Activated effector memory CD4-positive, alpha-beta T cell treated with Interleukin-2 at 50 U/mL for 16 hours (primary cell): ENCODE data around the gene ZNF419.
"Not testable (repeated sequence)": the region's sequence is repeated elsewhere in the genome, so short reads cannot be mapped to it uniquely, and the experiment has no call there.

Source experiments
- DNase-seq: peaks from one replicate; pipeline ENCODE4 v3.0.0-alpha.2; 2020

ZNF419 gene

DNA sequence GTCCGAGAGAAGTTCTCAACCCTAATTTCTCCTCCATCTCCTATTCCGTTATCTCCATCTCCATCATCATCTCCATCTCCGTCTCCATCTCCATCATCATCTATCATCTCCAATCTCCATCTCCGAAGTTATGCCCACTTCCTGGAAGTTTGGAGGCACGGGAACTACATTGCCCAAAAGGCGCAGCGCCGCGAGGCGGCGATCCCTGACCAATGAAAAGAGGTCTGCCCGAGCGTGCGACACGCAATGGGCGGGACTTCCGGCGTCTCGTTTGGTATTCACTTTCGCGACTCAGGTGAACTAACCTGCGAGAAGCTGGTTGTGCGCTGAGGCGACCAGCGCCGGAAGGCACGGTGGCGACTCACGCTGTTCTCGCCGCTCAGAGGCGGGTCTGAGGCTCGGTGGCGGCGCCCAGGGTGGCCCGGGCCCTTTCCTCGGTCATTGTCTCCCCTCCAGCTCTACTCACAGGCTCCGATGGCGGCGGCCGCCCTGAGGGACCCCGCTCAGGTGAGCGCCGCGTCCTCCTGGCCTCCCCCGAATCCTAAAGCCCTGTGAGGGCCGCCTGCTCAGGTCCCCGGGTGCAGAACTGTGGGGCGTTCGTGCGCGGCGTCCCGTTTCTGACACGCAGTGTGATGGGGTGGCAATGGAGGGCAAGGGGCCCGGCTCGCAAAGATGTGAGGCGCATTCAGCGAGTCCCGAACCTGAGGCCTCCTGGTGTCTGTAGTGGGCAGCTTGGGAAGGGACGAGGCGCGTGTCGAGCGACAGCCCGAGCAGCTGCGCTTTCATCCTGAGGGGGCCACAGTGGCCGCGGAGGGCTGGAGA, at the start of gene ZNF419:
Gene ZNF419, plus strand, starts transcription at position 274 of the 822 bp plus-strand sequence. Its CDS starts 201 bp downstream, at position 475.
- DNase-seq: peak; percentile 92

GRCh38 chr19:57437931-57438330, 49.6 kb upstream of the ZNF419 start:
- no peak for DNase-seq

DNA sequence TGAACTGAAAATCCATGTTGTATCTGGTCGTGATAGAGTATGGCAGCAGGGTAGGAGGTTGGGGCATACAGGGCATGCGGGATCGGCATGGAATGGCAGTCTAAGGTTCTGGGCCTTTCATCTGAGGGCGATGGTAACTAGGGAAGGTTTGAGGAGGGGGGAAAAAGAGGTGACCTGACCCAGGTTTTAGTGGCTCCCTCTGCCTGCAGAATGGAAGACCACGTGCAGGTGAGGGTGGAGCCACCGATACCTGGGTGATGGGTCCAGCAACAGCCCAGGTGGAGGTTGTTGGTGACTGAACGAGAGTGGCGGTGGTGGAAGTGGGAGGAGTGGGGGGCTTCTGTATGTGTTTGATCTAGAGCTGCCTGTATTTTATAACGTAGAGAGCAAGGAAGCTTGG, 48.6 kb upstream of the ZNF419 start:
- DNase-seq: no peak

DNA sequence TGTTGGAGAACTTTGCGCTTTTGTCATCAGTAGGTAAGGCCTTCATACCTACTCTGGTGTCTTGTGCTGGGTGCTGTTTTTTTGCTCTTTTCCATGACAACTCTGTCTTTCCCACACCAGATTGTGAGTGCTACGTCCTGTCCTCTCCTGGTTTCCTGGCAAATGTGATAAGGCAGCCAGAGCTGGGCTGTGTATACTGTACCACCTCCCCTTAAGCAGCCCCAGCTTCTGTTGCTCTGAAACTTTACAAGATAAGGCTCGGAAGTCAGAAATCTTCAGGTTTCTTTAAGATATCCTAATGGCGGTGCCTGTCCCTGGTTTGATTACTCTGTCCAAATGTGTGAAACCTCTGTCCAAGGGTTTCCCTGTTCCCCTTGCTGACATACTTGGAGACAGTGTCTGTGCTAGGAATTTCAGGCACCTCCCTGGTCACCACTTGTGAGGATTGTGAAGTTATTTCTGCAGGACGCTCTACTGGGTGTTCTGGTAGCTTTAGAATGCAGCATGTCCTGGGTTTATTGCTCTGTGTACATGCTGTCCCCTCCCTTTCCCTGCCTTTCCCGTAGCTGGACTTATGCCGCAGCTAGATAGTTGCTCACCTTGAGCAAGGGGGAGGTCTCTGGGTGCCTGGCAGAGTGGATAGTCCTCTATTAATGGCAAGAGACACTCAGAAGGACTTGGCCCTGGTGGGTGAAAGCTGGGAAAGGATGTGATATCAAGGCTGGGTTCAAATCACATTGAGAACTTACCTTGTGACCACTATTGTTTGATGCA, 45.4 kb upstream of the ZNF419 start:
- no peak for DNase-seq

DNA sequence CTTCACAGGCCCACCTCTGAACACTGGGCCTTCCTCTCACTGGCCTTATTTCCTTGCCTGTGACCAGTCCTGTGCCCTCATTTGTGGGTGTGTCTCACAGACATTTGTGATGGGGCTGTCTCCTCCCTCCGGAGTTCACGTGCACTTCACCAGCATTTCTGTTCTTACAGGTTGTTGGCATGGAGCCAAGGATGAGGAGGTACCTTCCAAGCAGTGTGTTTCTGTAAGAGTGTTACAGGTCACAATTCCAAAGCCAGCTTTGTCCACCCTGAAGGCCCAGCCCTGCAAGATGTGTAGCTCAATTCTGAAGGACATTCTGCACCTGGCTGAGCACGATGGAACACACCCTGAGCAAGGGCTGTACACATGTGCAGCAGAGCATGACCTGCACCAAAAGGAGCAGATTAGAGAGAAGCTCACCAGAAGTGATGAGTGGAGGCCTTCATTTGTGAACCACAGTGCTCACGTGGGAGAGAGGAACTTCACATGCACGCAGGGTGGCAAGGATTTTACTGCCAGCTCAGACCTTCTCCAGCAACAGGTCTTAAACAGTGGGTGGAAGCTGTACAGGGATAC, 44.3 kb upstream of the ZNF419 start:
- no peak for DNase-seq

- no peak for DNase-seq
Measured at GRCh38 chr19:57452307-57452706, 35.2 kb upstream of the ZNF419 start.

- no peak for DNase-seq
Measured at GRCh38 chr19:57465680-57466381, 21.7 kb upstream of the ZNF419 start.

- DNase-seq: no peak
Measured at GRCh38 chr19:57466489-57466888, 21.1 kb upstream of the ZNF419 start.

DNA sequence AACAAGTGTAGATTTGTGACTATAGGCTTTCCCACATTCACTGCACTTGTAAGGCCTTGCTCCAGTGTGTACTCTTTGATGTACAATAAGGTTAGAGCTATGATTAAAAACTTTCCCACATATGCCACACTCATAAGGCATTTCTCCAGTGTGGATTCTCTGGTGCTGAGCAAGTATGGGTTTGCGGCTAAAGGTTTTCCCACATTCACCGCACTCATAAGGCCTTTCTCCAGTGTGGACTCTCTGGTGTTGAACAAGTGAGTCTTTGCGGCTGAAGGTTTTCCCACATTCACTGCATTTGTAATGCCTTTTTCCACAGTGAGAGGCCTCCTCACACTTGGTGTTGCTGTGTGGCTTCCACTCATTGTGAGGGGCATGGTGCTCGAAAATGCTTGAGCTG, 13.9 kb upstream of the ZNF419 start:
- no peak for DNase-seq

DNA sequence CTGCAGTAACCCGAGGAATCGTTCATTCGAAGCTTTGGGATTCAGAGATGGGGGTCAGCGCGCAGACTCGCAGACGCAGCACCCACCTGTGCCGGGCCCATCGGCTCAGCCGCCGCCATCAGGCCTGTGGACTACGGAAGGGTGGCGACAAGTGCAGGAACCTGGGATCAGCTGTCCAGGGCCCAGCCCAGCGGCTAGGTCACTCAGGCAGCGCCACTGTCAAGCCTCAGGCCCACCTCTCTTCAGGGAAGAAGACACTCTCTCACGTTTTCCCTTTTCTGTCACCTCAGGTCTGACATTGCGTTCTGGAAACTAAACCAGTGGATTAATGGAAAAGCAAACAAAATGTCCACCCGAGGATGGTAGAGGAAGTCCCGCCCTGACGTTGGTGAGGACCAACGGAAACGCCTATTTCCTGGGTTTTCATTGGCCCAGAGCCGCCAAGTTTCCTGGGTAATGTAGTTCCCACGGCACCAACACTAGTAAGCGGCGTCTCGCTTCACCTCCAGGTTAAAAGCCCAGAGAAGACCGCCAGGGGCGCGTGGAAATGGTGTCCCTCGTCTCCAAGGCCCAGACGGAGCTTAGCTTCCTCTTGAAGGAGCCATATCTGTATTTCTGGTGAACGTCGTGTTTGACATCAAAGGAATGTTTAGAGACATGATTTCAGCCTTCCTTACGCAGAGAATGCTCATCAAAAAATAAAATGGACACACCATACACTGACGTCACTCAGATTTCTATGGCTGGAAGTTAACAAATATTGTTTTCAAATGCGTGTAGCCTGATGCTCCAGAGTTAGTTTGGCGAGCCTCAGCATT, 10.2 kb upstream of the ZNF419 start, which contains the start of gene ZNF772:
Gene ZNF772, minus strand, starts transcription at position 376 of the 818 bp plus-strand sequence. Its CDS starts 257 bp downstream, at position 119.
- peak; percentile 79 for DNase-seq

DNA sequence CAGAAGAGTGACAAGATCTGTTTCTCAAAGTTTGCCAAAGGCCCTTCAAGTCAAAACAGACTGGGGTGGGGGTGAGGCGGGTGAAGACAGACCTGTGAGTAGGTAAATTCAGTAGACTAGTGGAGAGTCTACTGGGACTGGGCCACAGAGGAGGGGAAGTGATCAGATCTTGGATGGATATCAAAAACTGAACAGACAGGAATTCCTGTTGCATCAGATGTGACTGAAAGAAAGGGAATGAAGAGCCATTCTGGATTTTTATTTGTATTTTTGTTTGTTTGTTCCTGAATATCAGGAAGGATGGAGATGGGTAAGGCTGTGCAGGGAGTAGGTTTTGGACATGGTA, 722 bp downstream of the ZNF419 start:
- not testable (repeated sequence) for DNase-seq

GRCh38 chr19:57499332-57499679, 11.8 kb downstream of the ZNF419 start:
- not testable (repeated sequence) for DNase-seq

DNA sequence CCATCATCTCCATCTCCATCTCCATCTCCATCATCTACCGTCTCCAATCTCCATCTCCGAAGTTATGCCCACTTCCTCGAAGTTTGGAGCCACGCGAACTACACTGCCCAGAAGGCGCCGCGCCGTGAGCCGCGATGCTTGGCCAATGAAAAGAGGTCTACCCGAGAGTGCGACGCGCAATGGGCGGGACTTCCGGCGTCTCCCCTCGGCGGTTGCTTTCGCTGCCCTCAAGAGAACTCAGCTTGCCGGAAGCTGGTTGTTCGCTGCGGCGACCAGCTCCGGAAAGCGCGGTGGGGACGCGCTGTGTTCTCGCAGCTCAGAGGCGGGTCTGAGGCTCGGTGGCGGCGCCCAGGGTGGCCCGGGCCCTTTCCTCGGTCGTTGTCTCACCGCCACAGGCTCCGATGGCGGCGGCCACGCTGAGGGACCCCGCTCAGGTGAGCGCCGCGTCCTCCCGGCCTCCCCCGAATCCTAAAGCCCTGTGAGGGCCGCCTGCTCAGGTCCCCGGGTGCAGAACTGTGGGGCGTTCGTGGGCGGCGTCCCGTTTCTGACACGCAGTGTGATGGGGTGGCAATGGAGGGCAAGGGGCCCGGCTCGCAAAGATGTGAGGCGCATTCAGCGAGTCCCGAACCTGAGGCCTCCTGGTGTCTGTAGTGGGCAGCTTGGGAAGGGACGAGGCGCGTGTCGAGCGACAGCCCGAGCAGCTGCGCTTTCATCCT, 12.3 kb downstream of the ZNF419 start, which contains the start of gene ZNF773:
Gene ZNF773, plus strand, starts transcription at position 259 of the 716 bp plus-strand sequence. Its CDS starts 143 bp downstream, at position 402.
- DNase-seq: peak; percentile 94

GRCh38 chr19:57500400-57500799, 12.8 kb downstream of the ZNF419 start:
- not testable (repeated sequence) for DNase-seq

DNA sequence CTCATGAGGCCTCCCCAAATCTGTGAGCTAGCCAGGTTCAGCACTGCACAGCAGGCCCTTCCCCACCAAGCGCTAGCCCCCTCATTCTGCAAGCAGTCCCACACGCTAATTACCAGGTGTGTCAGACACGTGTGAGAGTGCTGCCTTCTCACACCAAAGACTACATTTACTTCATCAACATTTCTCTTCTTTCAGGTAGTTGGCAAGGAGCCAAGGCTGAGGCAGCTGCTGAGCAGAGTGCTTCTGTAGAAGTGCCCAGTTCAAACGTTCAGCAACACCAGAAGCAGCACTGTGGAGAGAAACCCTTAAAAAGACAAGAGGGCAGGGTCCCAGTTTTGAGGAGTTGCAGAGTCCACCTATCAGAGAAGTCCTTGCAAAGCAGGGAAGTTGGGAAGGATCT, 18.6 kb downstream of the ZNF419 start:
- DNase-seq: no peak

- DNase-seq: no peak
Measured at GRCh38 chr19:57511484-57511883, 23.9 kb downstream of the ZNF419 start.

GRCh38 chr19:57512845-57513244, 25.3 kb downstream of the ZNF419 start:
- DNase-seq: no peak

DNA sequence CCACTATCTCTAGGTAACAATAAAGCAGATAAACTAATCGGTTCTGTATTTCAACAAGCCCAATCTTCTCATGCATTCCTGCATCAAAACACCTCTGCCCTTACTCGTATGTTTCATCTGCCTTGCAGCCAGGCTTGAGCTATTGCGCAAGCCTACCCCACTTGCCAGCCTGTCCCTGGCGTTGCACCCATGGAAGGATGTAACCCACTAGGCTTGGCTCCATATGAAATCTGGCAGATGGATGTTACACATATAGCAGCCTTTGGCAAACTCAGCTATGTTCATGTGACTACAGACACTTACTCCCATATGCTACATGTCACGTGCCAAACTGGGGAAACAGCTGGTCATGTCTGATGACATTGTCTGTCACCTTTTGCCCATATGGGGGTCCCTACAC, 27.7 kb downstream of the ZNF419 start:
- no peak for DNase-seq

GRCh38 chr19:57518021-57518420, 30.5 kb downstream of the ZNF419 start:
- DNase-seq: not testable (repeated sequence)

GRCh38 chr19:57527136-57527881, 39.8 kb downstream of the ZNF419 start, which contains the start of gene ZNF549:
Gene ZNF549 (plus strand): TSS chr19:57527356. CDS start chr19:57527574, 218 bp downstream.
- DNase-seq: peak; percentile 83
